Vagina (tissue), 2 donors: ENCODE results near the gene CHAT.

ENCODE experiments used
- CTCF ChIP-seq, 3 experiments: fragments of 450-650 bp in 2 of 3; fragments of 200-600 bp in 1 of 3; sonication (generic) in 1 of 3; IDR thresholded peaks; one replicate each; pipeline ENCODE4 v1.5.1; 2017 to 2019; ENCODE audit warnings: antibody characterized with exemption in 3 of 3, mild to moderate bottlenecking in 2 of 3, moderate library complexity in 2 of 3
- POLR2A ChIP-seq, 2 donors: fragments of 450-650 bp; IDR thresholded peaks; one replicate each; pipeline ENCODE4 v1.6.1; 2017; ENCODE audit warnings: antibody characterized with exemption in 2 of 2, mild to moderate bottlenecking in 2 of 2, moderate library complexity in 2 of 2
- POLR2AphosphoS5 ChIP-seq, 2 donors: sonication (generic); formaldehyde crosslinking; IDR thresholded peaks; one replicate each; pipeline ENCODE4 v1.9.0; 2017; ENCODE audit warnings: antibody characterized with exemption in 2 of 2, mild to moderate bottlenecking in 2 of 2, low read depth in 1 of 2; ENCODE audit not compliant: insufficient read depth in 1 of 2

GRCh38 chr10:49664842-49665355 is 51.1 kb downstream of the CHAT start:
- TF ChIP-seq CTCF (IDR thresholded peaks at IDR 0.05): no peak
- TF ChIP-seq POLR2A (IDR thresholded peaks at IDR 0.05): no peak
- TF ChIP-seq POLR2AphosphoS5 (IDR thresholded peaks at IDR 0.05; ENCODE audit: insufficient read depth in 1 of 2, low read depth in 1 of 2): no peak
